ENCODE data around the gene EIF3L.
A peak's percentile ranks its signal among the peaks of the same experiment; 100 is the strongest.

The EIF3L gene

GRCh38 chr22:37860796-37861421 lies 11.7 kb downstream of the EIF3L start:
- no peak for DNase-seq
- peaks cover 85% of the 10 kb centered on the region for H3K36me3 ChIP-seq
- TF ChIP-seq, protein P1, sequence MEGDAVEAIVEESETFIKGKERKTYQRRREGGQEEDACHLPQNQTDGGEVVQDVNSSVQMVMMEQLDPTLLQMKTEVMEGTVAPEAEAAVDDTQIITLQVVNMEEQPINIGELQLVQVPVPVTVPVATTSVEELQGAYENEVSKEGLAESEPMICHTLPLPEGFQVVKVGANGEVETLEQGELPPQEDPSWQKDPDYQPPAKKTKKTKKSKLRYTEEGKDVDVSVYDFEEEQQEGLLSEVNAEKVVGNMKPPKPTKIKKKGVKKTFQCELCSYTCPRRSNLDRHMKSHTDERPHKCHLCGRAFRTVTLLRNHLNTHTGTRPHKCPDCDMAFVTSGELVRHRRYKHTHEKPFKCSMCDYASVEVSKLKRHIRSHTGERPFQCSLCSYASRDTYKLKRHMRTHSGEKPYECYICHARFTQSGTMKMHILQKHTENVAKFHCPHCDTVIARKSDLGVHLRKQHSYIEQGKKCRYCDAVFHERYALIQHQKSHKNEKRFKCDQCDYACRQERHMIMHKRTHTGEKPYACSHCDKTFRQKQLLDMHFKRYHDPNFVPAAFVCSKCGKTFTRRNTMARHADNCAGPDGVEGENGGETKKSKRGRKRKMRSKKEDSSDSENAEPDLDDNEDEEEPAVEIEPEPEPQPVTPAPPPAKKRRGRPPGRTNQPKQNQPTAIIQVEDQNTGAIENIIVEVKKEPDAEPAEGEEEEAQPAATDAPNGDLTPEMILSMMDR (IDR thresholded peaks at IDR 0.05; ENCODE audit: low read depth, low read length) = no peak
- no peak overlapping the region for H3K4me3 ChIP-seq (ENCODE audit: low read depth, low read length)
- no peak overlapping the region for H3K27ac ChIP-seq
- H3K27me3 ChIP-seq (ENCODE audit: insufficient read depth, low read depth, severe bottlenecking) = no peaks in the 10 kb centered on the region
- no peaks in the 10 kb centered on the region for H3K9me3 ChIP-seq (ENCODE audit: severe bottlenecking)

DNA sequence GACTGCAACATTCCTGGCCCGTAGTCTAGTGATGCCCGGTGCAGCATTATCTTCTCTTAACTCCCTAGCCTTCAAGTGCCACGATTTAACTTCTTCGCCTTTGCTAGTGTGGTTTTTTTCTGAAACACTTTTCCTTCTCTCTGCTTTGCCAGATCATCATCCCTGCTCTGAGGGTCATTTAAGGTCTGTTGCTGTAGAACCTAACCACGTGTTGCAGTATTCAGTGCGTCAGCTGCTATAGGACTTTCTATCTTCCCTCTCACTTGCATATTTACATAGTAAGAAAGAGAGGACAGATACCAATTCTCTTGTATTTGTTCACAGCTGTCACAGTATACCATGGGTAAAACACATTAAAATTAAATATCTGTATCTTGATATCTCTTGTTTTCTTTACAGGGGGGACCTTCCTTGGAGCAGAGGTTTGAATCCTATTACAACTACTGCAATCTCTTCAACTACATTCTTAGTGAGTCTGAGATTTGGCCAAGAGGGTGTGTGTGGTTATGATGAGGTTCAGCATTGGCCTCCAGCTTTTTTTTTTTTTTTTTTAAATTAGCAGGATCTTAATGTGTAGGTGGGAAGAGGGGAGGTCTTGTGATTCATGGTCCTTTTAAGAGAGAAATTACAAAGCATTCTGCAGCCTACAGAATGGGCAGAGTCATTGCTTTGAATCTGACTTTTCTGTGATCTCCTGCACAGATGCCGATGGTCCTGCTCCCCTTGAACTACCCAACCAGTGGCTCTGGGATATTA lies 13.5 kb downstream of the EIF3L start:
- Histone ChIP-seq H3K9me3 (ENCODE audit: severe bottlenecking) (no peaks in the 10 kb centered on the region), H3K36me3 (peaks cover 82% of the 10 kb centered on the region)

DNA sequence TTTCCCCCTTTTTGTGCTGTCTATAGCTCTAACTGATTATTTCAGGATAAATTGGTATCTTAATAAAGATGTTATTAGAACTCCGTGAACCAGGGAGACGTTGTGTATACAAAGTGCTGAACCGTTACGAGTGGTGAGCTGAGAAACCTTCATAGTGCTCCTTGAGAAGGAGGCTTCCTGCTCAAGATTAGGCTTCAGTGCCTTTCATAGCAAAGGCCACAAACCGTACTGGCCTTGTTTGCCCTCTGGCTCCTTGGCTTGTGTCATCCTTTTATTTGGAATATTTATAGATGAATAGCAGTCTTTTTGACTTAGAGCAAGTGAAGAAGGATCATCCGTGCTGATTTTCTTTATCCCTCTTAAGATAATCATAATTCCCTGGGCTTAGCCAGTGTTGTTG lies 16.3 kb downstream of the EIF3L start:
- Histone ChIP-seq H3K9me3 (ENCODE audit: severe bottlenecking) (no peaks in the 10 kb centered on the region), H3K27ac (no peak overlapping the region), H3K27me3 (ENCODE audit: insufficient read depth, low read depth, severe bottlenecking) (no peaks in the 10 kb centered on the region), H3K36me3 (peaks cover 81% of the 10 kb centered on the region), H3K4me3 (ENCODE audit: low read depth, low read length) (no peak overlapping the region)
- peak; percentile 38 for DNase-seq
- TF ChIP-seq, protein P1 (IDR thresholded peaks at IDR 0.05; ENCODE audit: low read depth, low read length) = no peak

More for the DNA sequence above, 13.5 kb downstream of the EIF3L start:
- H3K27ac ChIP-seq = no peak overlapping the region
- no peak overlapping the region for H3K4me3 ChIP-seq (ENCODE audit: low read depth, low read length)
- H3K27me3 ChIP-seq (ENCODE audit: insufficient read depth, low read depth, severe bottlenecking) = no peaks in the 10 kb centered on the region
- no peak for DNase-seq
- TF ChIP-seq, protein P1 (IDR thresholded peaks at IDR 0.05; ENCODE audit: low read depth, low read length) = no peak

GRCh38 chr22:37870273-37870672 lies 21.1 kb downstream of the EIF3L start:
- DNase-seq = no peak
- Histone ChIP-seq H3K4me3 (ENCODE audit: low read depth, low read length) (no peak overlapping the region), H3K36me3 (peaks cover 86% of the 10 kb centered on the region), H3K27ac (no peak overlapping the region), H3K9me3 (ENCODE audit: severe bottlenecking) (no peaks in the 10 kb centered on the region), H3K27me3 (ENCODE audit: insufficient read depth, low read depth, severe bottlenecking) (no peaks in the 10 kb centered on the region)
- TF ChIP-seq, protein P1 (IDR thresholded peaks at IDR 0.05; ENCODE audit: low read depth, low read length) = no peak

DNA sequence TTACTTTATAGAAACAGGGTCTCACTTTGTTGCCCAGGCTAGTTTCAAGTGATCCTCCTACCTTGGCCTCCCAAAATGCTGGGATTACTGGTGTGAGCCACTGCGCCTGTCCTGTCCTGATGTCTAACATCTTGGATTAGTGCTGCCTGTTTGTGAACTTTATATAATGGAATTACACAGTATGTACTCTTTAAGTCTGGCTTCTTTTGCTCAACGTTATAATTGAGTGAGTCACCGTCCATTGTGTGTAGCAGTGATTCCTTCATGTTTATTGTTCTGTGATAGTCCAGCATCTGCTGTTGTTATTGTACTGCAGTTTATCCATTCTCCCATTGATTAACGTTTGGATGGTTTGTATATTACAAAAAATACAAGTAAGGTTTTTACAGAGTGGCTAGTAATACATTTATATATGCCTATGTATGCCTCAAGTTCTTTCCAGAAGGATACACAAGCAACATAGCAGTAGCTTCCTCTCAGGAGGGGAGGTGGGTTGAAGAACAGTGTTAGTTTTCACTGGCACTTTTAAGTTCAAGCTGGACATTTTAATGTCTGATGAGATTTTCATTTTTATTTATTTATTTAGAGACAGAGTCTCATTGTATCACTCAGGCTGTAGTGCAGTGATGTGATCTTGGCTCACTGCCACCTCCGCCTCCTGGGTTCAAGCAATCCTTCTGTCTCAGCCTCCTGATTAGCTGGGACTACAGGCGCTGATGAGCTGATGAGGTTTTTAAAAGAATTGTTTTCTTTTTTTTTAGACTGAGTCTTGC lies 31.6 kb downstream of the EIF3L start:
- DNase-seq = no peak
- Histone ChIP-seq H3K4me3 (ENCODE audit: low read depth, low read length) (no peak overlapping the region), H3K9me3 (ENCODE audit: severe bottlenecking) (no peaks in the 10 kb centered on the region), H3K36me3 (peaks cover 81% of the 10 kb centered on the region), H3K27ac (no peak overlapping the region), H3K27me3 (ENCODE audit: insufficient read depth, low read depth, severe bottlenecking) (no peaks in the 10 kb centered on the region)
- TF ChIP-seq, protein P1 (IDR thresholded peaks at IDR 0.05; ENCODE audit: low read depth, low read length) = no peak
